PC-3 (cell line): ENCODE data around the gene TPRN.

Experiments
- EZH2 ChIP-seq: fragments of 300-600 bp; sonication (generic); IDR thresholded peaks from one replicate; pipeline ENCODE4 v1.6.1; 2017; ENCODE audit warnings: antibody characterized with exemption, mild to moderate bottlenecking, low read length; ENCODE audit not compliant: unreplicated experiment
- EZH2phosphoT487 ChIP-seq: fragments of 300-600 bp; sonication (generic); IDR thresholded peaks from 2 replicates; pipeline ENCODE4 v1.6.1; 2018; ENCODE audit warnings: mild to moderate bottlenecking, antibody characterized with exemption, low read length, borderline replicate concordance
- TF ChIP-seq, protein P1 (sequence below): fragments of 300-600 bp; sonication (generic); conservative IDR thresholded peaks from 2 replicates; pipeline ENCODE4 v1.5.1; 2017; ENCODE audit warnings: antibody characterized with exemption, low read depth, mild to moderate bottlenecking, low read length

DNA sequence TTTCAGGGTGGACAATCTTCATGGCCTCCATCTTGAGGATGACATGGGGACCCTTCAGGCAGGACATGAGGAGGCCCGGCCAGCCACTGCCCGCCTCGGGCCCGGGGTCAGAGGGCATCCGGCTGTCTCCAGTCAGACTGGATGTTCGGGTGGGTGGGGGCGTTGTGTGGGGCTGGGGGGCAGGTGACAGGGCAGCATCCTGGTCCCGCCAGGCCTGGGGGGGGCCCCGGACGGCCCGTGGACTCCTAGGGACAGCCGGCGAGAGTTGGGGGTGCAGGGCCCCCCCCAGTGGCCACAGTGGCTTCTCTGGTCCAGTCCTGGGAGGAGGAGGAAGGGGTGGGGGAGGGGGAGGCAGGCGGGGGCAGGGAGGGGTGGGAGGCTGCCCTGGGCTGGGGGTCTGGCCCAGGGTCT, 20.6 kb upstream of the TPRN start:
- TF ChIP-seq, protein P1, sequence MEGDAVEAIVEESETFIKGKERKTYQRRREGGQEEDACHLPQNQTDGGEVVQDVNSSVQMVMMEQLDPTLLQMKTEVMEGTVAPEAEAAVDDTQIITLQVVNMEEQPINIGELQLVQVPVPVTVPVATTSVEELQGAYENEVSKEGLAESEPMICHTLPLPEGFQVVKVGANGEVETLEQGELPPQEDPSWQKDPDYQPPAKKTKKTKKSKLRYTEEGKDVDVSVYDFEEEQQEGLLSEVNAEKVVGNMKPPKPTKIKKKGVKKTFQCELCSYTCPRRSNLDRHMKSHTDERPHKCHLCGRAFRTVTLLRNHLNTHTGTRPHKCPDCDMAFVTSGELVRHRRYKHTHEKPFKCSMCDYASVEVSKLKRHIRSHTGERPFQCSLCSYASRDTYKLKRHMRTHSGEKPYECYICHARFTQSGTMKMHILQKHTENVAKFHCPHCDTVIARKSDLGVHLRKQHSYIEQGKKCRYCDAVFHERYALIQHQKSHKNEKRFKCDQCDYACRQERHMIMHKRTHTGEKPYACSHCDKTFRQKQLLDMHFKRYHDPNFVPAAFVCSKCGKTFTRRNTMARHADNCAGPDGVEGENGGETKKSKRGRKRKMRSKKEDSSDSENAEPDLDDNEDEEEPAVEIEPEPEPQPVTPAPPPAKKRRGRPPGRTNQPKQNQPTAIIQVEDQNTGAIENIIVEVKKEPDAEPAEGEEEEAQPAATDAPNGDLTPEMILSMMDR = no peak
- TF ChIP-seq EZH2 (no peak), EZH2phosphoT487 (no peak)
